HG02642 (cell line): ENCODE measurements around the gene SPEN.
"Not testable (repeated sequence)": the region's sequence is repeated elsewhere in the genome, so short reads cannot be mapped to it uniquely, and the experiment has no call there.

Source experiments
- ATAC-seq: cut with Tn5 transposase; IDR thresholded peaks from one replicate; pipeline ENCODE4 v1.9.1; 2021; ENCODE audit warnings: mild to moderate bottlenecking; ENCODE audit not compliant: unreplicated experiment, poor library complexity

The SPEN gene

DNA sequence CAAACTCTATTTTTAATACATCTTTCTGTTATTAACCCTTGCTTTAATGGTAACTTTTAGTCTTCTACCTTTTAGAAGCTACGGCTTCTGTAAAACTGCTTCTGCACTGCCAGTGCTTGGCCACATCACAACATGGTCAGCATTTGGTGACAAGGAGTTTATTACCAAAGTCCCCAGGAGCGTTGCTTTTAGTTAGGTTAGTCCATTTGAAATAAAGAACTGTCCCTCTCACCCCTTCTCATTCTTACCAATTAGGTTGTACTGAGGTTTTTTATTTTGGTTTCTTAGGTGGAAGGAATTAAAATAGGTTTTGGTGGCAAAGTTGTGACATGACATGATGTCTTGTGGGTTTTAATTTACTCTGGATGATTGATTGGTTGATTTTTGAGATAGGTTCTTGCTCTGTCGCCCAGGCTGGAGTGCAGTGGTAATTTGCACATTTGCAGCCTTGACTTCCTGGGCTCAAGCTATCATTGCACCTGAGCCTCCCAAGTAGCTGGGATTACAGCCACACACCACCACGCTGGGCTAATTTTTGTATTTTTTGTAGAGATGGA, 39.2 kb downstream of the SPEN start:
- ATAC-seq = peak; percentile 11

DNA sequence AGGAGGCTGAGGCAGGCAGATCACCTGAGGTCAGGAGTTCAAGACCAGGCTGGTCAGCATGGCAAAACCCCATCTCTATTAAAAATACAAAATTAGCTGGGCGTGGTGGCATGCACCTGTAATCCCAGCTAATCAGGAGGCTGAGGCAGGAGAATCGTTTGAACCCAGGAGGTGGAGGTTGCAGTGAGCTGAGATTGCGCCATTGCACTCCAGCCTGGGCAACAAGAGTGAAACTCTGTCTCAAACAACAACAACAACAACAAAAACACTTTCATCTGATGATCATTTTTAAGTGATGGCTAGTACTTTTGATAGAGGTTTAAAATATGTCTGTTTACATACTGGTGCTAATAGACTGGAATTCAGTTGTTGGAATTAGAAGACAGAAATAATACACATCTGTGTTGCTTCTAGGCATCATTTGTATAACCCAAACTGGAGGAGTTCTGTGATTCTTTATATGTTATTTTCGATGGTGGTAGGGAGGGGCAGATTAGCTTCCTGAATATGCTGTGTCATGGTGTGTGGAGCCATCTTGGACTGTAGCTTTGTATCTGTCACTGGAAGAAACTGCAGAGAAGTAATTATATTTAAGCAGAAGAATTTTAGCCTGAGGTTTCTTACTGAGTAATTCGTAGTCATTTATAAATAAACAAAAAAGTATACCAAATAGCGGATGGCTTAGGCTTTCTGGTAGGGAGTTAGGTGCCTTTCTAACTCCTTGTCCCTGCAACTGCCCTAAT, 45.5 kb downstream of the SPEN start:
- not testable (repeated sequence) for ATAC-seq

DNA sequence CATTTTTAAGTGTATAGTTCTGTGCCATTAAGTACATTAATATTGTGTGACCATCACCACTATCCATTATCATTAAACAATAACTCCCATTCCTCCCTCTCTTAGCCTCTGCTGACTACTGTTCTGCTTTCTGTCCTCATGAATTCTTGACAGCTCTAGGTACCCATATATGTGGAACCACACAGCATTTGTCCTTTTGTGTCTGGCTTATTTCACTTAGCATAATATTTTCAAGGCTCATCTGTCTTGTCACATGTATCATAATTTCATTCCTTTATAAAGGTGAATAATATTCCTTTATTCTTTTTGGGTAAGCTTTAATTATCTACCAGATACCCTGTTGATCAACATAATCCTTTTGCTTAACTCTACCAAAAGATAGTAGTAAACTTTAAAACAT, 47.7 kb downstream of the SPEN start:
- ATAC-seq = no peak

DNA sequence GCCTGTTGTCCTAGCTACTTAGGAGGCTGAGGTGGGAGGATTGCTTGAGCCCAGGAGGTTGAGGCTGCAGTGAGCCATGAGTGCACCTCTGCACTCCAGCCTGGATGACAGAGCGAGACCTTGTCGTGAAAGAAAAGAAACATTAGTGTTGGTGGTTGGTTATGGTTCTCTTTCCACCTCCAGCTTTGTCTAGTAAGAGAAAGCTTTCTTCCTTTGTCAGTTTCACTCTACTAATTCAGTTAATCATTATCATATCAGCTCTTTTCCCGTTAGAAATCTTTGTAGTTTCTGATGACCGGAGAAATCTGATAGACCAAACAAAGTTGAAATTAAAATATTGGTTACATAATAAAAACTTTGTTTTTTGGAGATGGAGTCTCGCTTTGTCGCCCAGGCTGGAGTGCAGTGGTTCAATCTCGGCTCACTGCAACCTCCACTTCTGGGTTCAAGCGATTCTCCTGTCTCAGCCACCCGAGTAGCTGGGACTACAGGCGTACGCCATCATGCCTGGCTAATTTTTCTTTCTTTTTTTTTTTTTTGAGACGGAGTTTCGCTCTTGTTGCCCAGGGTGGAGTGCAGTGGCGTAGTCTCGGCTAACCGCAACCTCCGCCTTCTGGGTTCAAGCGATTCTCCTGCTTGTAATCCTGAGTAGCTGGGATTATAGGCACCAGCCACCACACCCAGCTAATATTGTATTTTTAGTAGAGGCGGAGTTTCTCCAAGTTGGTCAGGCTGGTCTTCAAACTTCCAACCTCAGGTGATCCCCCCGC, 49.5 kb downstream of the SPEN start:
- ATAC-seq = not testable (repeated sequence)

DNA sequence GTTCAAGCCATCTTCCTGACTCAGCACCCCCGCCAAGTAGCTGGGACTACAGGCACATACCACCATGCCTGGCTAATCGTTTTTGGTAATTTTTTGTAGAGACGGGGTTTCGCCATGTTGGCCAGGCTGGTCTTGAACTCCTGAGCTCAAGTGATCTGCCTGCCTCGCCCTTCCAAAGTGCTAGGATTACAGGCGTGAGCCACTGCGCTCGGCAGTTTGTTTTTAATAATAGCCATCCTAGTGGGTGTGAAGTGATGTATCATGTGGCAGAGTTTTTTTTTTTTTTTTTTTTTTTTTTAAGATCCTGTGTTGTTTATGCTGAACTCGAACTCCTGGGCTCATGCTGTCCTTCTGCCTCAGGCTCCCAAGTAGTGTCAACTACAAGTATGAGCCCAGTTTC, 51.8 kb downstream of the SPEN start:
- ATAC-seq = no peak

DNA sequence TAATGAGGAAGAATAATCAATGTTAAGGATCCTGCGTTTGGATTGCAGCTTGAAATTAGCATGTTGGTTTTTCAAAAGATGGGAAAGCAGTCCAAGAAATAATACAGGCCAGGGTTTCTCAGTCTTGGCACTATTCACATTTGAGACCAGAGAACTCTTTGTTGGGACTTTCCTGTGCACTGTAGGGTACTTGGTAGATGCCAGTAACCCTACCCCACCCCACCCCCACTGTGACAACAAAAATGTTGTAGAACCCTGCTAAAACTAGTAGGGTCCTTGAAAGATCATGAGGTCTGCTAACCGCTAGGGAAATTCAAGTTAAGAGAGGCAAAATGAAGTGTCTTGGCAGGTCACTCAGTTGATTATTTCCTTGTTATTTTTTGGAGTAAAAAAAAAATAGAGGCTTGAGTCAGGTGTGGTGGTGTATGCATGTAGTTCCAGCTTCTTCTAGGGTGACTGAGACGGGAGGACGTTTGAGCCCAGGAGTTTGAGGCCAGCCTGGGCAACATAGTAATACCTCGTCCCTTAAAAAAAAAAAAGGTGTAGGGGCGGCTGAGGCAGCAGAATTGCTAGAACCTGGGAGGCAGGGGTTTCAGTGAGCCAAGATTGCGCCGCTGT, 53.3 kb downstream of the SPEN start:
- no peak for ATAC-seq

DNA sequence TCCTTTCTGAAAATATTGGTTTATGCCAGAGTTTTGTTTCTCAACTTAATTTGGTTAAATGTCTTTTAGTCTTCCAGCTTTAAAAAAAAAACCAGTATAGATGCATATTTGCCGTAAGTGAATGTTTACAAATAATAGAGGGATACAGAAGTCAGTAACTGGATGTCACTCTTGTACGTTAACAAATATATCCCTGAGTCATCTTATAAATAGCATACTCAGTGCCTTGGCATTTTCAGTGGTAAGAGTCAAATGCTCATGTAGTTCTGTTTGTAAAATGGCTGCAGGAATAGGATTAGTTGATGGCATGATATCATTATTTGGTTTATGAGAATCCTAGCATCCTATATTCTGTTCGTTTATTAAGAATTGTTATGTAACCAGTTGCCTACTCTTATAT, 55.4 kb downstream of the SPEN start:
- no peak for ATAC-seq

DNA sequence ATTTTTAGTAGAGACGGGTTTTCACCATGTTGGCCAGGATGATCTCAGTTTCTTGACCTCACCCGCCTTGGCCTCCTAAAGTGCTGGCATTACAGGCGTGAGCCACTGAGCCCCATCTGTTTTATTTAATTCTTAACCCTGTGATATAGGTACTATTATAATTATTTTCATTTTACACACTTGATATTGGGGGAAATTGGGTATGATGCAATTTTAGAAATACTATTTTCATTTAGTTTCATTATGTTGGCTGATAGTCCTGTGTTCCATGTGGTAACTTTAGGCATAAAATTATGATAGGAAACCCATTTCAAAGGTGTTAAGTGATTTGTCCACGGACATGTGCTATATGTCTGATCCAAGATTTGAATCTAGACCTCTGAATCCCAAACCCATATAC, 61.1 kb downstream of the SPEN start:
- ATAC-seq = no peak

DNA sequence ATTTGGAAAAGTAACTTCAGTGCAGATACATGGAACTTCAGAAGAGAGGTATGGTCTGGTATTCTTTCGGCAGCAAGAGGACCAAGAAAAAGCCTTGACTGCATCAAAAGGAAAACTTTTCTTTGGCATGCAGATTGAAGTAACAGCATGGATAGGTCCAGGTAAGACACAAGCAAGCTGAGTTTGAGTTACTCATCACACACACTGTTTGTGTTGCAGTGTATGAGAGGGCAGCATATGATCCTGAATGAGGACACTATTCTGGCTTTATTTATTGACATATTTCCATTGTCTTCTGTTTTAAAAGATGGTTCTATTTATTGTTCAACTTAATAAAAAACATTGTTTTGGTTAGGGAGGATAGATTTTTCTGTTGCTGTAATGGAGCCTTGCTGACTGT, 63.6 kb downstream of the SPEN start:
- no peak for ATAC-seq

DNA sequence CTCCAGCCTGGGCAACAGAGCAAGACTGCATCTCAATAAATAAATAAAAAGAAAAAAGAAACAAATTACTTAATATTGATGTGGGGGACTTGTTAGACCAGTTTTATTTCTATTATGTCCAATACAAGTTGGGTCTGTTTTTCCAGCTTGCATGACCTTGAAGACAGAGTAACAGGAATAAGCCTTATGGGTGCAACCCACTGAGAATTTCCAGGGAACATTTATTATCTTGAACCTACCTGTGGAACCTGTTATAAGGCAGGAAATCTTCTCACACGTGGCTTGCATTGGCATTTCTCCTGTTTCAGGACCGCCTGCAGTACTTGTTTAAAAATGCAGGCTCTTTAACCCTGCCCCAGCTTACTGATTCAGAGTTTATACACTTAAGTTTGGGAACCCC, 64.4 kb downstream of the SPEN start:
- ATAC-seq = no peak

DNA sequence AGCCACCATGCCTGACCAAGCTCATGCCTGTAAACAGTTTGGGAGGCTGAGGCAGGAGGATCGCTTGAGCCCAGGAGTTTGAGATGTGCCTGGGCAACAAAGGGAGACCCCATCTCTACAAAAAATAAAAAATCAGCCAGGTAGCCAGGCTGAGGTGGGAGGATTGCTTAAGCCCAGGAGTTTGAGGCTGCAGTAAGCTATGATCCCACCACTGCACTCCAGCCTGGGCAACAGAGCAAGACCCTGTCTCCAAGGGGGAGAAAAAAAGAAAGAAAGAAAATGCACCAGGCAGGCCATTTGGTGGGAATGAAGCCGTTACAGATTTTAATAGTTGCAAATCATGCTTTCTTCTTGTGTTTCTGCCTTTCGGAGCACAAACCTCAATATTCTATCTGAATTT, 66.1 kb downstream of the SPEN start:
- not testable (repeated sequence) for ATAC-seq

DNA sequence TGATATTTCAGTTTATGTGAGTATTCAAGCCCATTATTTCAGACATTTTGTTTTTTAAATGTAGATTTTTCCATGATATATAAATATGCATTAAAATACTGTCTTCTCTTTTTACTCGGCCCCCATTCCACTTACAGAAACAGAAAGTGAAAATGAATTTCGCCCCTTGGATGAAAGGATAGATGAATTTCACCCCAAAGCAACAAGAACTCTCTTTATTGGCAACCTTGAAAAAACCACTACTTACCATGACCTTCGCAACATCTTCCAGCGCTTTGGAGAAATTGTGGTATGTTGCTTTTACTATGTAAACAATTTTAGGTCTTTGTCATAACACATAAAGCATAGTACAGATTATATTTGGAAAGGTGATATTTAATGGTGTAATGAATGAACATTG, 68.5 kb downstream of the SPEN start:
- ATAC-seq = no peak

DNA sequence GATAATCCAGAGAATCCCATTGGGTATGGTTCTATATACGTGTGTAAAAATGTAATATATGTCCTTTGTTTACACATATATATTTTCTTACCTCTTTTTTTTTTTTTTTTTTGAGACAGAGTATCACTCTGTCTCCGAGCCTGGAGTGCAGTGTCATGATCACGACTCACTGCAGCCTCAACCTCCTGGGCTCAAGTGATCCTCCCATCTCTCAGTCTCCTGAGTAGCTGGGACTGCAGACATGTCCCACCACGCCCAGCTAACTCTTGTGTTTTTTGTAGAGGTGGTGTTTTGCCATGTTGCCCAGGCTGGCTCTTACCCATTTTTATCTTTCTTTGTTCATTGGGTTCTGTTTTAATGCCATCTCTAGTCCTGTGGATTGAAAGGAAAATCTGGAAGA, 68.9 kb downstream of the SPEN start:
- ATAC-seq = no peak

DNA sequence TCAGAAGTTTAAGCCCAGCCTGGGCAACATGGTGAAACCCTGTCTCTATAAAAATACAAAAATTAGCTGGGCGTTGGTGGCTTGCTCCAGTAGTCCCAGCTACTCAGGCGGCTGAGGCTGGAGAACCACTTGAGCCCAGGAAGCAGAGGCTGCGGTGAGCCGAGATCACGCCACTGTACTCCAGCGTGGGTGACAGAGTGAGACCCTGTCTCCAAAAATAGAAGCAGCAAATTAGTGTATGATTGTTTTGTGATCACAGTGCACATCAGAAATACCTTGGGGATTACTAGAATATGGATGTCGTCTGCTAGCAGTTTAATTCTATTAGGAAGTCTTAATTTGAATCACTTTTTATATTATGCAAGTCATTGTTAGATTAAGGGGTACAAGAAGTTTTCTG, 69.4 kb downstream of the SPEN start:
- no peak for ATAC-seq

DNA sequence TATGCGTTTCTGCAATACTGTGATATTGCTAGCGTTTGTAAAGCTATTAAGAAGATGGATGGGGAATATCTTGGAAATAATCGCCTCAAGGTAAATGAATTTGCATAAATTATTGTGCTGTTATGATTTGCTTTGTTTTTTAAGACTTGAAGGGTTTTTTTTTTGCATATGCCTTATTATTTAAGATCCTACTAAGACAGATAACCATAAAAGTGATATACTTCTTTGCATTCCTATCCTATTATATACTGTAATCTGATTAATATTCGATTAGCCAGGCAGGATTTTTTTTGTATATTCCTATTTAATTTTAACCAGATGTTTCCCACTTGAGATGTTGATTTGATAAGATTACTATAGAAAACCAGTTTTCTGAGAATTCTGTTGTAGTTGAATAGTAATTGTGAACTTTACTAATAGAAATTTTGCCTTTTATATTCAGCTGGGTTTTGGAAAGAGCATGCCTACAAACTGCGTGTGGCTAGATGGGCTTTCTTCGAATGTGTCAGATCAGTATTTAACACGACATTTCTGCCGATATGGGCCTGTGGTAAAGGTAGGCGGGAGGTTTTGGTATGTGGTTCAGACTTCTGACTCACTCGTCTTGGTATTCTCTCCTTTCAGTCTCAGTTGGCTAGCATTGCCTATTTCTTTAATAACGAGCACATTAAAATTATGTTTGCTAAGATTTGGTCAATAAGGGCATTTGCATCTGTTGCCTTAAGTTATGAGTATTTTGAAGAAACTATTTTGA, 71.6 kb downstream of the SPEN start:
- ATAC-seq = peak; percentile 67

DNA sequence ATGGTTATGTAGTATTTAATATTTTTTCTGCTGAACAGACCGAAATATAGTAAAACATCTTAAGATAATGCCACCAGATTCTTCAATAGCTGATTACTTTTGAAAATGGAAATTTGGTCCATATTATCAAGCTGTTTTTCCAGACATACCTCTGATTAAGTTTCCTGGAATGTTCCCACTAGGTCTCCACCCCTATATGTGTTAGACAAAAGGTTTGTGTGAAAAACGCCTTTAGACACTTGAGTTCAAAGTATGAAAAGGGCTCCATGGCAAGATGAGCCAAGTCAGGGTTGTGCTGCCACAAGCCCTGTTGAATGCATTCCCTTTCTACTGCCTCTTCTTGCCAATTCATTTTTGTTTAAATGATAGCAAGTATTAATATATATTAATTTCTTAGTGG, 75.7 kb downstream of the SPEN start:
- no peak for ATAC-seq

DNA sequence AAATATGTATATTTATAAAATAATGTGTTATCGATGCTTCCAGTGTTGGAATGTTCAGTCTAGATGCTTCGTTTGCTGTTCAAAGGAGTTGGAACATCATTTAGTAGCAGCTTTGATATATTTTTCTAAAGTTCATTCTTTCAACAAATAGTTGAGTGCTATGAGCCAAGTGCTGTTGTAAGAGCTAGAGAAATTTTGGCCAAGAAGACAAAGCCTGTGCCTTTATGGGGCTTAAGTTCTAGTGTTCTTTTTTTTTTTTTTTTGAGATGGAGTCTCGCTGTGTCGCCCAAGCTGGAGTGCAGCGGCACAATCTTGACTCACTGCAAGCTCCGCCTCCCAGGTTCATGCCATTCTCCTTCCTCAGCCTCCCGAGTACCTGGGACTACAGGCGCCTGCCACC, 78.9 kb downstream of the SPEN start:
- not testable (repeated sequence) for ATAC-seq

DNA sequence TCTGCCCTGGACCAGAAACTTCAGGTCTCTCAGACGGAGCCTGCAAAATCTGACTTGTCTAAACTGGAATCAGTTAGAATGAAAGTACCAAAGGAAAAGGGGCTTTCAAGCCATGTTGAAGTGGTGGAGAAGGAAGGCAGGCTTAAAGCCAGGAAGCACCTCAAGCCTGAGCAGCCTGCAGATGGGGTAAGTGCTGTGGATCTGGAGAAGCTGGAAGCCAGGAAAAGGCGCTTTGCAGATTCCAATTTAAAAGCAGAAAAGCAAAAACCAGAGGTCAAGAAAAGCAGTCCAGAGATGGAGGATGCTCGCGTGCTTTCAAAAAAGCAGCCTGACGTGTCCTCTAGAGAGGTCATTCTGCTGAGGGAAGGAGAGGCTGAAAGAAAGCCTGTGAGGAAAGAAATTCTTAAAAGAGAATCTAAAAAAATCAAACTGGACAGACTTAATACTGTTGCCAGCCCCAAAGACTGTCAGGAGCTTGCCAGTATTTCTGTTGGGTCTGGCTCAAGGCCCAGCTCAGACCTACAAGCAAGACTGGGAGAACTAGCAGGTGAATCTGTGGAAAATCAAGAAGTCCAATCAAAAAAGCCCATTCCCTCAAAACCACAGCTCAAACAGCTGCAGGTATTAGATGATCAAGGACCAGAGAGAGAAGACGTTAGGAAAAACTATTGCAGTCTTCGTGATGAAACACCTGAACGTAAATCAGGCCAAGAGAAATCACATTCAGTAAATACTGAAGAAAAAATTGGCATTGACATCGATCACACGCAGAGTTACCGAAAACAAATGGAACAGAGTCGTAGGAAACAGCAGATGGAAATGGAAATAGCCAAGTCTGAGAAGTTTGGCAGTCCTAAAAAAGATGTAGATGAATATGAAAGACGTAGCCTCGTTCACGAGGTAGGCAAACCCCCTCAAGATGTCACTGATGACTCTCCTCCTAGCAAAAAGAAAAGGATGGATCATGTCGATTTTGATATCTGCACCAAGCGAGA, 81.8 kb downstream of the SPEN start:
- ATAC-seq = no peak

DNA sequence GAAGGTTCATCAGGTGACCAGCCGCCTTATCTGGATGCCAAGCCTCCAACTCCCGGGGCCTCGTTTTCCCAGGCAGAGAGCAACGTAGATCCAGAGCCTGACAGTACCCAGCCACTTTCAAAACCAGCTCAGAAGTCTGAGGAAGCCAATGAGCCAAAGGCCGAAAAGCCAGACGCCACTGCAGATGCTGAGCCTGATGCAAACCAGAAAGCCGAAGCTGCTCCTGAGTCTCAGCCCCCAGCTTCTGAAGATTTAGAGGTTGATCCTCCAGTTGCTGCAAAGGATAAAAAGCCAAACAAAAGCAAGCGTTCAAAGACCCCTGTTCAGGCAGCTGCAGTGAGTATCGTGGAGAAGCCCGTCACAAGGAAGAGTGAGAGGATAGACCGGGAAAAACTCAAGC, 83.9 kb downstream of the SPEN start:
- no peak for ATAC-seq
